Measurements from ENCODE around the gene RGS6.

DNA sequence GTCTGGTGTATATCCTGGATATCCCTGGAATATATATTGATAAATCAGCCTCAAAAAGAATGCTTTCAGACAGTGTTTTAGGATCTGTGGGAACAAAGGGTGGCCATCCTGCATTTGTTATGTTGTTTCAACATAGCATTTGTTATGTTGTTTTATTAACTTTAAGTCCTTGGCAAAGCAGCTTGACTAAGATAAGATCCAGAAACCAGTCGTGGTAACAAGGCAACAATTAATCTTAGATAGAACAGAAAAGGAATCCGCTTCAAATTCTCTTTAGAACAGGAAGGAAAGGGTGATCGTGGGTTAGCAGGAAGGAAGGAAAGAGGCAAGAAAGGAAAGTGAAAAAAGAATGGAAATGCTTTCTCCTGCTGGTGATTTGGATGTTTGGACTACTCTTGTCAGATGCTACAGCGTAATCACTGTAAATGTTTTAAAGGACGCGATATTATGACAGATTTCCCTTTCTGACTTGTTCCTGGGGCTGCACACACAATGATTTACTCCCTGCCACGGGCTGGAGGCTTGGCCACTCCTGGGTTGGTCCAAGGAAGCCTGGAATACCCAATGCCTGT lies 518.3 kb downstream of the RGS6 start:
- TF ChIP-seq, protein P1, sequence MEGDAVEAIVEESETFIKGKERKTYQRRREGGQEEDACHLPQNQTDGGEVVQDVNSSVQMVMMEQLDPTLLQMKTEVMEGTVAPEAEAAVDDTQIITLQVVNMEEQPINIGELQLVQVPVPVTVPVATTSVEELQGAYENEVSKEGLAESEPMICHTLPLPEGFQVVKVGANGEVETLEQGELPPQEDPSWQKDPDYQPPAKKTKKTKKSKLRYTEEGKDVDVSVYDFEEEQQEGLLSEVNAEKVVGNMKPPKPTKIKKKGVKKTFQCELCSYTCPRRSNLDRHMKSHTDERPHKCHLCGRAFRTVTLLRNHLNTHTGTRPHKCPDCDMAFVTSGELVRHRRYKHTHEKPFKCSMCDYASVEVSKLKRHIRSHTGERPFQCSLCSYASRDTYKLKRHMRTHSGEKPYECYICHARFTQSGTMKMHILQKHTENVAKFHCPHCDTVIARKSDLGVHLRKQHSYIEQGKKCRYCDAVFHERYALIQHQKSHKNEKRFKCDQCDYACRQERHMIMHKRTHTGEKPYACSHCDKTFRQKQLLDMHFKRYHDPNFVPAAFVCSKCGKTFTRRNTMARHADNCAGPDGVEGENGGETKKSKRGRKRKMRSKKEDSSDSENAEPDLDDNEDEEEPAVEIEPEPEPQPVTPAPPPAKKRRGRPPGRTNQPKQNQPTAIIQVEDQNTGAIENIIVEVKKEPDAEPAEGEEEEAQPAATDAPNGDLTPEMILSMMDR (IDR thresholded peaks at IDR 0.05) = no peak
- no peak for TF ChIP-seq POLR2A (IDR thresholded peaks at IDR 0.05)
